SH-SY5Y (cell line): ENCODE data around the gene FNBP1.

Source experiments
- GATA2 ChIP-seq: IDR thresholded peaks from 2 replicates; pipeline ENCODE4 v1.6.1; 2011; ENCODE audit warnings: mild to moderate bottlenecking, low read depth, low read length
- GATA3 ChIP-seq: IDR thresholded peaks from 2 replicates; pipeline ENCODE4 v1.6.1; 2011; ENCODE audit warnings: low read depth, mild to moderate bottlenecking, low read length, moderate library complexity

- no peak for TF ChIP-seq GATA2
- no peak for TF ChIP-seq GATA3
Observed at GRCh38 chr9:129880654-129881546, 162.1 kb downstream of the FNBP1 start.
